PC-9 (cell line): ENCODE results near the gene SRSF1. TPM values are rescaled to one million over a fixed set of nuclear protein-coding genes. Genes with fewer than 3 reads are reported as not detected.

ENCODE experiments used
- BruUV-seq: library from RNA; stranded (reverse); fragments of 400-500 nt; replicated peaks from 2 replicates; lab custom pipeline; 2021; lab: Mats Ljungman, UMichigan
- CTCF ChIA-PET: fragments of 300-600 bp; sonication (Branson Sonifier 250); formaldehyde crosslinking; loops from one replicate; lab custom pipeline; 2022; ENCODE audit warnings: antibody characterized with exemption; lab: Charles Lee
- POLR2A ChIA-PET: fragments of 300-600 bp; sonication (Branson Sonifier 250); formaldehyde crosslinking; loops from one replicate; lab custom pipeline; 2022; ENCODE audit warnings: antibody characterized with exemption; ENCODE audit not compliant: unreplicated experiment; lab: Charles Lee
- DNase-seq, 2 experiments: peaks; one replicate each; pipeline versions ENCODE4 v3.0.0 to v3.0.0-alpha.2; 2015 to 2022; ENCODE audit warnings: mixed read lengths in 1 of 2
- H2AFZ ChIP-seq: fragments of 200-600 bp; sonication (generic); 2 replicates; pipeline ENCODE4 v1.8.1; 2017; ENCODE audit warnings: antibody characterized with exemption
- H3F3A ChIP-seq: fragments of 200-600 bp; sonication (generic); 2 replicates; pipeline ENCODE4 v1.8.1; 2017; ENCODE audit warnings: antibody characterized with exemption, mild to moderate bottlenecking, low read depth; ENCODE audit not compliant: insufficient read depth
- H3K27ac ChIP-seq: fragments of 200-600 bp; sonication (generic); 2 replicates; pipeline ENCODE4 v1.6.1; 2016; ENCODE audit warnings: mixed run types
- H3K27me3 ChIP-seq: fragments of 200-600 bp; sonication (generic); 2 replicates; pipeline ENCODE4 v1.6.1; 2016; ENCODE audit warnings: low read depth, mixed run types; ENCODE audit not compliant: insufficient read depth
- H3K36me3 ChIP-seq: fragments of 200-600 bp; sonication (generic); 2 replicates; pipeline ENCODE4 v1.6.1; 2016; ENCODE audit warnings: low read depth, mixed run types
- H3K4me1 ChIP-seq: fragments of 200-600 bp; sonication (generic); replicated peaks from 2 replicates; pipeline ENCODE4 v1.6.1; 2016; ENCODE audit warnings: mixed run types; ENCODE audit not compliant: insufficient read depth
- H3K4me2 ChIP-seq: fragments of 200-600 bp; sonication (generic); 2 replicates; pipeline ENCODE4 v1.6.1; 2017; ENCODE audit warnings: mixed run types
- H3K4me3 ChIP-seq: fragments of 200-600 bp; sonication (generic); 2 replicates; pipeline ENCODE4 v1.6.1; 2016; ENCODE audit warnings: mixed run types
- H3K79me2 ChIP-seq: fragments of 200-600 bp; sonication (generic); 2 replicates; pipeline ENCODE4 v1.6.1; 2017; ENCODE audit warnings: low read depth, mixed run types
- H3K9me2 ChIP-seq: fragments of 200-600 bp; sonication (generic); 2 replicates; pipeline ENCODE4 v1.8.1; 2017; ENCODE audit warnings: mild to moderate bottlenecking; ENCODE audit not compliant: insufficient read depth
- H3K9me3 ChIP-seq: fragments of 200-600 bp; sonication (generic); 2 replicates; pipeline ENCODE4 v1.8.1; 2016; ENCODE audit warnings: low read depth; ENCODE audit not compliant: insufficient read depth
- H4K20me1 ChIP-seq: fragments of 200-600 bp; sonication (generic); 2 replicates; pipeline ENCODE4 v1.8.1; 2017; ENCODE audit not compliant: insufficient read depth
- CTCF ChIP-seq: fragments of 200-600 bp; sonication (generic); conservative IDR thresholded peaks from 2 replicates; pipeline ENCODE4 v1.6.1; 2017; ENCODE audit warnings: mixed run types, antibody characterized with exemption, mild to moderate bottlenecking, moderate library complexity
- EZH2 ChIP-seq: fragments of 200-600 bp; sonication (generic); IDR thresholded peaks from 2 replicates; pipeline ENCODE4 v1.8.0; 2017; ENCODE audit warnings: antibody characterized with exemption, low read depth
- intact Hi-C: fragments of 100-400 bp; cut with micrococcal nuclease; formaldehyde crosslinking; loops from one replicate; pipeline ENCODE4 v1.10.0; 2022; ENCODE audit not compliant: unreplicated experiment
- total RNA-seq: library from RNA; stranded (reverse); gene quantifications from 2 replicates; pipeline ENCODE4 v1.2.3, GENCODE V29; 2021

Gene SRSF1
- total RNA-seq, 1 experiment from 2014 or later = 278 TPM

- no peak overlapping the region for H3K4me3 ChIP-seq
- H3K36me3 ChIP-seq = no peaks in the 10 kb centered on the region
- intact Hi-C loops = no loop called here
- no peak overlapping the region for H3K4me2 ChIP-seq
- CTCF ChIA-PET = no interaction called here
- H3K79me2 ChIP-seq = no peaks in the 10 kb centered on the region
- no TSS peak for BruUV-seq
- H3K27ac ChIP-seq = no peak overlapping the region
- POLR2A ChIA-PET = no interaction called here
- no peaks in the 10 kb centered on the region for H3K27me3 ChIP-seq
- TF ChIP-seq EZH2 = no peak
- TF ChIP-seq CTCF = no peak
- no peak for DNase-seq
- H3F3A ChIP-seq = peaks cover 2% of the 10 kb centered on the region; the same call in 1 of the 2 replicates
- no peak overlapping the region for H2AFZ ChIP-seq
- H3K4me1 ChIP-seq = no peaks in the 10 kb centered on the region
- H3K9me3 ChIP-seq = no peaks in the 10 kb centered on the region
- H4K20me1 ChIP-seq = no peaks in the 10 kb centered on the region
- H3K9me2 ChIP-seq = no peaks in the 10 kb centered on the region
Measured at GRCh38 chr17:57965521-57966160, 41.4 kb downstream of the SRSF1 start.

GRCh38 chr17:57963149-57963511, 43.9 kb downstream of the SRSF1 start:
- BruUV-seq = no TSS peak
- Histone ChIP-seq H3K36me3 (no peaks in the 10 kb centered on the region), H3K9me2 (no peaks in the 10 kb centered on the region), H4K20me1 (no peaks in the 10 kb centered on the region), H3K4me1 (no peaks in the 10 kb centered on the region), H3K27me3 (no peaks in the 10 kb centered on the region), H3K9me3 (no peaks in the 10 kb centered on the region), H3K27ac (no peak overlapping the region), H3F3A (no peaks in the 10 kb centered on the region), H3K79me2 (no peaks in the 10 kb centered on the region), H3K4me2 (no peak overlapping the region), H2AFZ (no peak overlapping the region), H3K4me3 (no peak overlapping the region)
- CTCF ChIA-PET = no interaction called here
- DNase-seq = no peak
- no peak for TF ChIP-seq EZH2
- no peak for TF ChIP-seq CTCF
- POLR2A ChIA-PET = no interaction called here
- intact Hi-C loops = no loop called here

GRCh38 chr17:57962279-57963148, 44.5 kb downstream of the SRSF1 start:
- Histone ChIP-seq H3K9me3 (no peaks in the 10 kb centered on the region), H3K4me2 (no peak overlapping the region), H3K79me2 (no peaks in the 10 kb centered on the region), H3F3A (no peaks in the 10 kb centered on the region; the same call in 1 of the 2 replicates), H3K9me2 (no peaks in the 10 kb centered on the region), H3K4me1 (no peaks in the 10 kb centered on the region), H3K36me3 (no peaks in the 10 kb centered on the region), H3K27ac (no peak overlapping the region), H2AFZ (no peak overlapping the region), H4K20me1 (no peaks in the 10 kb centered on the region), H3K27me3 (no peaks in the 10 kb centered on the region), H3K4me3 (no peak overlapping the region)
- no peak for DNase-seq
- ChIA-PET CTCF (no interaction called here), POLR2A (no interaction called here)
- BruUV-seq = no TSS peak
- TF ChIP-seq CTCF = no peak
- TF ChIP-seq EZH2 = no peak
- intact Hi-C loops = no loop called here
